Measurements from ENCODE around the gene OS9. TPM values are rescaled to one million over a fixed set of nuclear protein-coding genes. Genes with fewer than 3 reads are reported as not detected.
A peak's percentile ranks its signal among the peaks of the same experiment; 100 is the strongest.

Gene OS9
- total RNA-seq, 2 experiments from 2014 or later = 82.6 to 112 TPM

DNA sequence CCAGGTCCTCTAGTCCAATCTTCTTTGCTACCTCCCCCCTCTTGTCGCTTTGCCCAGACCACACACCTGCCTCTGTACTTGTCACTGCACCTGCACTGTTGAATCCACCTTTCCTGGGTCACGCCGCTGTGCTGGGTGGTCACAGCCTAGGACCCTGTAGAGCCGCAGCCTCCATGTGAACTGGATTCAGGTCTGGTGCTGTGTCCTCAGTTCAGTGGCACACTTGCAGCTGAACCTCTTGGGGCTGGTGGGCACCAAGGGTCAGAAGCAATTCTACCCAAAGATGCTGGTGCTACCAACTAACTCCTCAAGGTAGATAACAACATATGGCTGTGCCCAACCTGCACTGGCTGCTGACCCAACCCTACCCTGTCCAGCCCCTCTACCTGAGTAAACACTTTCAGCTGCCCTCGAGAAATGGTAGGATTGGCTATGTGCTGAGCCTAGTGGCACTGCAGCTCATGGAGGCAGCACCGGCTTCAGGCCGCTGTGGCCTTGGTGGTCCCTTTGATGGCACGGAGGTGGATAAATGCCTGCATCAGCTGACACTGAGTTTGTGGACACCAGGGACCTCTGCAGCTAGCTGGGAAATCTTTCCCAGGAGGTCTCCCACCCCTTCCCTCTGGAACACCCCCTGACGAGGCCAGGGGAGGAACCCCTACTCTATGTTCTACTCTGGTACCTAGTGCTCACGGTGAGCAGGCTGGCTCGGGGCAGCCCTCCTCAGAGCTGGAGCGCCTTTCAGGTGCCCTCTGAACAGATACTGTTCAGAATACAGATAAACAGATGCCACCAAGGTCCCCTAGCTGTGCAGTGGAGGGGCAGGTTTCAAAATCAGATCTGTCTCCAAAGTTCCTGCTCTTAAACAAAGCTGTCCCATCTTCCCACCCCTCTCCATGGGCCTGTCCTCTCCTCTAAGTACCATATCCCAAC, 30.3 kb downstream of the OS9 start:
- Histone ChIP-seq H3K27ac (ENCODE audit: low read depth, low read length, poor library complexity, severe bottlenecking) (peak overlapping the region; percentile 30), H4K20me1 (ENCODE audit: insufficient read depth, low read length) (no peaks in the 10 kb centered on the region), H3K4me3 (ENCODE audit: low read depth, low read length, poor library complexity, severe bottlenecking) (no peak overlapping the region), H3K79me2 (ENCODE audit: insufficient read depth, low read depth, low read length) (no peaks in the 10 kb centered on the region), H3K9me3 (ENCODE audit: low read length) (no peaks in the 10 kb centered on the region), H2AFZ (ENCODE audit: low read length) (no peak overlapping the region), H3K36me3 (ENCODE audit: insufficient read depth, low read length) (peaks cover 45% of the 10 kb centered on the region), H3K4me2 (ENCODE audit: low read length) (no peak overlapping the region), H3K4me1 (ENCODE audit: insufficient read depth, low read length, poor library complexity, severe bottlenecking) (peaks cover 8% of the 10 kb centered on the region), H3K9me2 (ENCODE audit: insufficient read depth, low read length) (no peaks in the 10 kb centered on the region)
- no peak for DNase-seq (ENCODE audit: low spot score)
- ChIA-PET POLR2A (no interaction called here), CTCF (ENCODE audit: unreplicated experiment) (no interaction called here)
- no peak for TF ChIP-seq CTCF (conservative IDR thresholded peaks at IDR 0.05; ENCODE audit: low read length)
- no peak for TF ChIP-seq EZH2phosphoT487 (IDR thresholded peaks at IDR 0.05; ENCODE audit: borderline replicate concordance, low read depth, low read length)
- intact Hi-C loops (cut with micrococcal nuclease; ENCODE audit: unreplicated experiment) = no loop called here
- no TSS peak for BruUV-seq (replicated peaks)

- Histone ChIP-seq H3K4me3 (ENCODE audit: low read depth, low read length, poor library complexity, severe bottlenecking) (no peak overlapping the region), H3K9me3 (ENCODE audit: low read length) (no peaks in the 10 kb centered on the region), H2AFZ (ENCODE audit: low read length) (no peak overlapping the region), H3K36me3 (ENCODE audit: insufficient read depth, low read length) (peaks cover 45% of the 10 kb centered on the region), H3K4me1 (ENCODE audit: insufficient read depth, low read length, poor library complexity, severe bottlenecking) (peaks cover 8% of the 10 kb centered on the region), H4K20me1 (ENCODE audit: insufficient read depth, low read length) (no peaks in the 10 kb centered on the region), H3K27ac (ENCODE audit: low read depth, low read length, poor library complexity, severe bottlenecking) (peak overlapping the region; percentile 30), H3K4me2 (ENCODE audit: low read length) (no peak overlapping the region; the same call in 1 of the 2 replicates), H3K9me2 (ENCODE audit: insufficient read depth, low read length) (no peaks in the 10 kb centered on the region), H3K79me2 (ENCODE audit: insufficient read depth, low read depth, low read length) (no peaks in the 10 kb centered on the region)
- ChIA-PET POLR2A (no interaction called here), CTCF (ENCODE audit: unreplicated experiment) (no interaction called here)
- TSS peak; percentile 68 for BruUV-seq (replicated peaks)
- intact Hi-C loops (cut with micrococcal nuclease; ENCODE audit: unreplicated experiment) = no loop called here
- TF ChIP-seq CTCF (conservative IDR thresholded peaks at IDR 0.05; ENCODE audit: low read length) = no peak
- TF ChIP-seq EZH2phosphoT487 (IDR thresholded peaks at IDR 0.05; ENCODE audit: borderline replicate concordance, low read depth, low read length) = no peak
- DNase-seq (ENCODE audit: low spot score) = peak; percentile 61
Measured at GRCh38 chr12:57724936-57725740, 31.2 kb downstream of the OS9 start.

Measured in OCI-LY7 (cell line).